ENCODE measurements around the gene NEURL1B.

DNA sequence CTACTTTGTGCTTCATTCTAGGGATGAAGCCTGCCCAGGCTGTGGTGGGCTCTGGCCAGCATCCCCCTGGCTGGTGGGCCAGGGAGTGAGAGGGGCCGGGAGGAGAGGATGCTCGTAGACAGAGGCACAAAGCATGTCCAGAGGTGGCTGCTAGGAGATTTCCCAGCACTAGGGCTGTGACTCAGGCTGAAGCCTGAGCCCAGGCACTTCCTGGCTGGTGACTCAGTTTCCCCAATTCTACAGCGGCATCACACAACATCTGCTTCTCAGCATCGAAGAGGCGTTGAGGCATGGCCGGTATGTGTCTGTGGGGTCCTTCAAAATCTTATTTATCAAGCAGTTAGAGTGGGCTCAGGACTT lies 74.3 kb downstream of the NEURL1B start:
- TF ChIP-seq POLR2AphosphoS5 (IDR thresholded peaks at IDR 0.05; ENCODE audit: borderline replicate concordance, low read depth, low read length), result no peak
- TF ChIP-seq FOXP2 (optimal IDR thresholded peaks at IDR 0.05; ENCODE audit: control extremely low read depth, extremely low read length, insufficient read depth), result no peak

All from SK-N-MC (cell line).